Measurements from ENCODE around the gene PTCRA.
"Not testable (repeated sequence)": the region's sequence is repeated elsewhere in the genome, so short reads cannot be mapped to it uniquely, and the experiment has no call there.

Gene PTCRA

DNA sequence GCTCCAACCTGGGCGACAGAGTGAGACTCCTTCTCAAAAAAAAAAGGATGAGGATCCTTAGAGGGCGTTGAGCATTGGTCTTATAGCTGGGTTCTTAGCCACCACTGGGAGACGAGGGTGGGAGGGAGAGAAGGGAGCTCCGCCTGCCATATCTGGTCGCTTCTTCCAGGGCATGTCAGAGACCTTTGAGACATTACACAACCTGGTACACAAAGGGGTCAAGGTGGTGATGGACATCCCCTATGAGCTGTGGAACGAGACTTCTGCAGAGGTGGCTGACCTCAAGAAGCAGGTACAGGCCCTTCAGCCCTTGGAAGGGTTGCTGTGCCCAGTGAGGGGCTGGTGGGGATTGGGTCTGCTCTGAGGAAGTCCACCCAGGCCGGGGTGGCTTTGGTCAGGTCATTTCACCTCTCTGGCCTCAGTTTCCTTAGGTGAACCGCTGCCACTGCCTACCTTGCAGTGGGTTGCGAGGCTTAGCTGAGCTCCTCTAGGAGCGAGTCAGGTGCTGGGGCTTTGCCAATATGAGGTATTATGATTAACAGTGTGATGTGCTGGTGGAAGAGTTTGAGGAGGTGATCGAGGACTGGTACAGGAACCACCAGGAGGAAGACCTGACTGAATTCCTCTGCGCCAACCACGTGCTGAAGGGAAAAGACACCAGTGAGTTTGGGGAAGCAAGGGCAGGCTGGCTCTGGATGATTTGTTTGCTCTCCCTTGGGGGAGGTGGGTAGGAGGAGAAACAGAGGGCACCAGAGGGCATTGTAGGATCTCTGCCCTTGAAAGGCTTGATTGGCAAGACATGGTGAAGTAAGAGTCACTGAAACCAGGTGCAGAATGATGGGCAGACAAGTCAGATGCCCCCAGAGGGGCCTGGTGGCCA is 21.9 kb downstream of the PTCRA start:
- no peak for TF ChIP-seq CTCF (IDR thresholded peaks at IDR 0.05; ENCODE audit: borderline replicate concordance, control extremely low read depth, extremely low read depth, insufficient read depth, missing control alignments)
- DNase-seq (ENCODE audit: low spot score): no peak
- in situ Hi-C loops (cut with MboI; ENCODE audit: low sequenced_read_pairs, unreplicated experiment): no loop called here

DNA sequence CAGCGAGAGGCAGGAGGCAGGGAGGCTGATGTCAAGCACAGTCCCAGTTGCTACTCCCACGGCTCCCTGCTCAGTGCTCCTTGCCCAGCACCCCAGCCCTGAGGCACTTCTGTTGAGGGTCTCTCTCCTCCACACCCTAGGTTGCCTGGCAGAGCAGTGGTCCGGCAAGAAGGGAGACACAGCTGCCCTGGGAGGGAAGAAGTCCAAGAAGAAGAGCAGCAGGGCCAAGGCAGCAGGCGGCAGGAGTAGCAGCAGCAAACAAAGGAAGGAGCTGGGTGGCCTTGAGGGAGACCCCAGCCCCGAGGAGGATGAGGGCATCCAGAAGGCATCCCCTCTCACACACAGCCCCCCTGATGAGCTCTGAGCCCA is 22.6 kb downstream of the PTCRA start:
- in situ Hi-C loops (cut with MboI; ENCODE audit: low sequenced_read_pairs, unreplicated experiment): no loop called here
- no peak for TF ChIP-seq CTCF (IDR thresholded peaks at IDR 0.05; ENCODE audit: borderline replicate concordance, control extremely low read depth, extremely low read depth, insufficient read depth, missing control alignments)
- DNase-seq (ENCODE audit: low spot score): no peak

DNA sequence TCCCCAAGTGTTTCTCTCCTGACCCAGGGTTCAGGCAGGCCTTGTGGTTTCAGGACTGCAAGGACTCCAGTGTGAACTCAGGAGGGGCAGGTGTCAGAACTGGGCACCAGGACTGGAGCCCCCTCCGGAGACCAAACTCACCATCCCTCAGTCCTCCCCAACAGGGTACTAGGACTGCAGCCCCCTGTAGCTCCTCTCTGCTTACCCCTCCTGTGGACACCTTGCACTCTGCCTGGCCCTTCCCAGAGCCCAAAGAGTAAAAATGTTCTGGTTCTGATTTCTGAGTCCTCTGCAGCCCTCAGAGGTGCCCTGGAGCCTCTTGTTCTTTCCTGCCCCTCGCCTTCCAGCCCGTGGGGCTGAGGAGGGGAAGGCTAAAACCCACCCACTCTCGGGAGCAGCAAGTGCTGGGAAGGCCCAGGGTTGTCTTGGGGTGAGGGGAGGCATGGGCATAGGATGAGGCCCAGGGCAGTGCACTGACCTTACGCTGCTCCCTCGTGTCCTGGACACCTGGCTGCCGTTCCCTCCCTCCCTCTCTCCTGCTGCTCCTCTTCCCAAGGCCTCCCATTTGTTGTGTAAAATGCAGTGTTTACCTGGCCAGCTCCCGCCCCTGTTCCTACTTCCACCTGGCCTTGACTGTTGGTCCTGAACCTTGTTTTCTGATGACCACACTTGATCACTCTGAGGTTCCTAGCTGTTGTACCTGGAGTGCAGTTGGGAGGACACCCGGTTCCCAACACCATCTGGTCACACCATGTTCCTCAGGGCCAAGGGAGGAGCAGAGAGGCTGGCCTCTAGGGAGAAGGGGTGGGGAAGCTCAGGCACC is 23.3 kb downstream of the PTCRA start:
- no peak for TF ChIP-seq CTCF (IDR thresholded peaks at IDR 0.05; ENCODE audit: borderline replicate concordance, control extremely low read depth, extremely low read depth, insufficient read depth, missing control alignments)
- no peak for DNase-seq (ENCODE audit: low spot score)
- in situ Hi-C loops (cut with MboI; ENCODE audit: low sequenced_read_pairs, unreplicated experiment): no loop called here

DNA sequence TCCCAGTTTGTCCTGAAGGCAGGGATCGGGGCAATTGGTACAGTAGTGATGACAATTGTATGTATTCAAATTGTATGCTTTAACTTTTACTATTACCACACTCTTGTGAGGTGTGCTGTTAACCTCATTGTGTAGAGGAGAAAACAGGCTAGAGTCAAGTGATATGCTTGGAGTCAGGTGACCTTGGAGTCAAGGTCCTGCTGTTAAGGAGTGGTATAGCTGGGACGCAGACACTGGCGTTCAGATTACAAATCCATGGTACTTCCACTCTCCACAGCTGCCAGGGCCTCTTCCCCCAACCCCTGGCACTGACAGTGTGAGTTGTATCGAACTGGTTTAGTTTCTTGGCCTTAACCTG is 23.9 kb downstream of the PTCRA start:
- in situ Hi-C loops (cut with MboI; ENCODE audit: low sequenced_read_pairs, unreplicated experiment): no loop called here
- TF ChIP-seq CTCF (IDR thresholded peaks at IDR 0.05; ENCODE audit: borderline replicate concordance, control extremely low read depth, extremely low read depth, insufficient read depth, missing control alignments): no peak
- no peak for DNase-seq (ENCODE audit: low spot score)

GRCh38 chr6:42940493-42941045 is 24.7 kb downstream of the PTCRA start:
- DNase-seq (ENCODE audit: low spot score): no peak
- TF ChIP-seq CTCF (IDR thresholded peaks at IDR 0.05; ENCODE audit: borderline replicate concordance, control extremely low read depth, extremely low read depth, insufficient read depth, missing control alignments): no peak
- in situ Hi-C loops (cut with MboI; ENCODE audit: low sequenced_read_pairs, unreplicated experiment): no loop called here

GRCh38 chr6:42941356-42941755 is 25.5 kb downstream of the PTCRA start:
- in situ Hi-C loops (cut with MboI; ENCODE audit: low sequenced_read_pairs, unreplicated experiment); DNase-seq (ENCODE audit: low spot score): not testable (repeated sequence)

DNA sequence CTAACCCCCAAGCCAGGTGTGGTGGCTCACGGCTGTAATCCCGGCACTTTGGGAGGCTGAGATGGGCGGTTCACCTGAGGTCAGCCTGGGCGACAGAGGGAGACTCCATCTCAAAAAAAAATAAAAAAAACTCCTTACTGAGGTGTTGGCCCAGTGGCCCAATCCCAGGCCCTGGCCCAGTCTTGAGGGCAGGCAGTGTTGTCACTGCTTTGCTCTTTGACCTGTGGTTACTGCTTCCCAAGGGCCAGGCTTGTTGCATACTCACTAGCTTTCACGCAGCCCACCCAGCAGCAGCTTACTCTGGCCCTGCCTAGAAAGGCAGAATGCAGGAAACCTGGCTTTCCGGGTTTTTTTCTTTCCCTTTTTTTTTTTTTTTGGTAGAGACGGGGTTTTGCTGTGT is 26.6 kb downstream of the PTCRA start:
- in situ Hi-C loops (cut with MboI; ENCODE audit: low sequenced_read_pairs, unreplicated experiment): no loop called here
- no peak for TF ChIP-seq CTCF (IDR thresholded peaks at IDR 0.05; ENCODE audit: borderline replicate concordance, control extremely low read depth, extremely low read depth, insufficient read depth, missing control alignments)
- DNase-seq (ENCODE audit: low spot score): no peak

Data from GM13976 (cell line).